RWPE2 (cell line): ENCODE measurements around the gene MRPL44.

Source experiments
- ATAC-seq: fragments of 200-7000 bp; cut with Tn5 transposase; 3 replicates; pipeline ENCODE4 v1.9.1; 2021; ENCODE audit warnings: low read depth
- DNase-seq: peaks from one replicate; pipeline ENCODE4 v3.0.0-alpha.2; 2020; ENCODE audit warnings: low spot score
- H3K27ac ChIP-seq: fragments of 450-650 bp; 2 replicates; pipeline ENCODE4 v1.5.1; 2017; ENCODE audit warnings: mild to moderate bottlenecking; ENCODE audit not compliant: poor library complexity, severe bottlenecking
- H3K27me3 ChIP-seq: fragments of 250-450 bp; sonication (Bioruptor Pico); 2 replicates; pipeline ENCODE4 v1.5.1; 2021; ENCODE audit warnings: mild to moderate bottlenecking, moderate library complexity; ENCODE audit not compliant: insufficient read depth, poor library complexity, severe bottlenecking
- H3K36me3 ChIP-seq: fragments of 250-450 bp; sonication (Bioruptor Pico); 2 replicates; pipeline ENCODE4 v1.5.1; 2020; ENCODE audit warnings: low read depth, mild to moderate bottlenecking, moderate library complexity
- H3K4me1 ChIP-seq: fragments of 250-450 bp; sonication (Bioruptor Pico); 2 replicates; pipeline ENCODE4 v1.5.1; 2021; ENCODE audit warnings: mild to moderate bottlenecking, moderate library complexity; ENCODE audit not compliant: insufficient read depth, poor library complexity, severe bottlenecking
- H3K4me3 ChIP-seq: fragments of 250-450 bp; sonication (Bioruptor Pico); 2 replicates; pipeline ENCODE4 v1.5.1; 2021; ENCODE audit warnings: mild to moderate bottlenecking, moderate library complexity; ENCODE audit not compliant: severe bottlenecking
- H3K9me3 ChIP-seq: fragments of 250-450 bp; sonication (Bioruptor Pico); 2 replicates; pipeline ENCODE4 v1.5.1; 2021; ENCODE audit warnings: mild to moderate bottlenecking, moderate library complexity; ENCODE audit not compliant: severe bottlenecking
- CTCF ChIP-seq: fragments of 450-650 bp; IDR thresholded peaks from one replicate; pipeline ENCODE4 v1.5.1; 2017; ENCODE audit warnings: mild to moderate bottlenecking, moderate library complexity; ENCODE audit not compliant: poor library complexity, severe bottlenecking

Gene MRPL44

GRCh38 chr2:223981241-223981640, 24.0 kb downstream of the MRPL44 start:
- no peak for ATAC-seq
- H3K36me3 ChIP-seq = peaks cover 95% of the 10 kb centered on the region
- DNase-seq = no peak
- H3K4me3 ChIP-seq = no peak overlapping the region
- no peak for TF ChIP-seq CTCF
- H3K27ac ChIP-seq = no peak overlapping the region
- H3K4me1 ChIP-seq = peaks cover 3% of the 10 kb centered on the region
- H3K9me3 ChIP-seq = no peaks in the 10 kb centered on the region
- H3K27me3 ChIP-seq = no peaks in the 10 kb centered on the region

GRCh38 chr2:223989206-223989855, 32.1 kb downstream of the MRPL44 start:
- Histone ChIP-seq H3K36me3 (peaks cover 95% of the 10 kb centered on the region), H3K4me1 (no peaks in the 10 kb centered on the region), H3K27me3 (no peaks in the 10 kb centered on the region), H3K4me3 (no peak overlapping the region), H3K27ac (no peak overlapping the region), H3K9me3 (no peaks in the 10 kb centered on the region)
- no peak for DNase-seq
- ATAC-seq = no peak
- TF ChIP-seq CTCF = no peak

- no peaks in the 10 kb centered on the region for H3K27me3 ChIP-seq
- no peak for ATAC-seq
- DNase-seq = no peak
- no peaks in the 10 kb centered on the region for H3K9me3 ChIP-seq
- H3K4me1 ChIP-seq = no peaks in the 10 kb centered on the region
- H3K4me3 ChIP-seq = no peak overlapping the region
- no peak overlapping the region for H3K27ac ChIP-seq
- H3K36me3 ChIP-seq = peaks cover 95% of the 10 kb centered on the region
- no peak for TF ChIP-seq CTCF
Measured at GRCh38 chr2:223989856-223990232, 32.6 kb downstream of the MRPL44 start.

- no peak overlapping the region for H3K27ac ChIP-seq
- peaks cover 8% of the 10 kb centered on the region for H3K4me1 ChIP-seq
- DNase-seq (no peak), ATAC-seq (no peak)
- H3K4me3 ChIP-seq = no peak overlapping the region
- no peaks in the 10 kb centered on the region for H3K27me3 ChIP-seq
- TF ChIP-seq CTCF = no peak
- peaks cover 96% of the 10 kb centered on the region for H3K36me3 ChIP-seq
- no peaks in the 10 kb centered on the region for H3K9me3 ChIP-seq
Measured at GRCh38 chr2:223991611-223992010, 34.3 kb downstream of the MRPL44 start.

- H3K4me3 ChIP-seq = no peak overlapping the region
- H3K27me3 ChIP-seq = no peaks in the 10 kb centered on the region
- ATAC-seq = peak; percentile 70
- H3K9me3 ChIP-seq = no peaks in the 10 kb centered on the region
- H3K4me1 ChIP-seq = peaks cover 8% of the 10 kb centered on the region
- peaks cover 92% of the 10 kb centered on the region for H3K36me3 ChIP-seq
- TF ChIP-seq CTCF = peak; percentile 83
- H3K27ac ChIP-seq = no peak overlapping the region
- DNase-seq = no peak
Measured at GRCh38 chr2:223993634-223994232, 36.5 kb downstream of the MRPL44 start.
